Activated naive CD8-positive, alpha-beta T cell treated with anti-CD3 and anti-CD28 coated beads, Interleukin-2, amount 50 U/mL, for 24 hours (primary cell): ENCODE measurements around the gene CFAP77.

Experiments
- ATAC-seq: fragments of 150-1000 bp; cut with Tn5 transposase; one replicate; pipeline ENCODE4 v1.10.0; 2021
- DNase-seq: peaks from one replicate; pipeline ENCODE4 v3.0.0; 2021
- H3K27ac Mint-ChIP-seq: one replicate; pipeline ENCODE4 v1.8.0; 2021; ENCODE audit warnings: mild to moderate bottlenecking, mixed read lengths
- H3K27me3 Mint-ChIP-seq: one replicate; pipeline ENCODE4 v1.8.0; 2021; ENCODE audit warnings: mixed read lengths
- H3K36me3 Mint-ChIP-seq: one replicate; pipeline ENCODE4 v1.8.0; 2021; ENCODE audit warnings: low read depth, mixed read lengths
- H3K4me1 Mint-ChIP-seq: one replicate; pipeline ENCODE4 v1.8.0; 2021; ENCODE audit warnings: mixed read lengths
- H3K4me3 Mint-ChIP-seq: one replicate; pipeline ENCODE4 v1.8.0; 2021; ENCODE audit warnings: mild to moderate bottlenecking, moderate library complexity, mixed read lengths
- H3K9me3 Mint-ChIP-seq: one replicate; pipeline ENCODE4 v1.8.0; 2021; ENCODE audit warnings: mixed read lengths

The CFAP77 gene

GRCh38 chr9:132390966-132391365 is 19.0 kb upstream of the CFAP77 start:
- ATAC-seq (no peak), DNase-seq (no peak)
- no peaks in the 10 kb centered on the region for H3K4me1 Mint-ChIP-seq
- no peak overlapping the region for H3K4me3 Mint-ChIP-seq
- H3K27ac Mint-ChIP-seq: no peak overlapping the region
- no peaks in the 10 kb centered on the region for H3K9me3 Mint-ChIP-seq
- peaks cover 69% of the 10 kb centered on the region for H3K36me3 Mint-ChIP-seq
- no peaks in the 10 kb centered on the region for H3K27me3 Mint-ChIP-seq

GRCh38 chr9:132391449-132391848 is 18.6 kb upstream of the CFAP77 start:
- ATAC-seq: no peak
- Mint-ChIP-seq H3K27ac (no peak overlapping the region), H3K36me3 (peaks cover 70% of the 10 kb centered on the region), H3K9me3 (no peaks in the 10 kb centered on the region), H3K27me3 (no peaks in the 10 kb centered on the region), H3K4me1 (no peaks in the 10 kb centered on the region), H3K4me3 (no peak overlapping the region)
- no peak for DNase-seq

GRCh38 chr9:132395560-132395959 is 14.5 kb upstream of the CFAP77 start:
- Mint-ChIP-seq H3K4me1 (no peaks in the 10 kb centered on the region), H3K9me3 (no peaks in the 10 kb centered on the region), H3K4me3 (no peak overlapping the region), H3K27ac (no peak overlapping the region), H3K27me3 (no peaks in the 10 kb centered on the region), H3K36me3 (peaks cover 64% of the 10 kb centered on the region)
- DNase-seq (no peak), ATAC-seq (no peak)

GRCh38 chr9:132401824-132402223 is 8.2 kb upstream of the CFAP77 start:
- peaks cover 72% of the 10 kb centered on the region for H3K36me3 Mint-ChIP-seq
- ATAC-seq: no peak
- peaks cover 1% of the 10 kb centered on the region for H3K27me3 Mint-ChIP-seq

GRCh38 chr9:132404228-132404881 is 5.7 kb upstream of the CFAP77 start:
- ATAC-seq (peak; percentile 76), DNase-seq (peak; percentile 36)

More at GRCh38 chr9:132401824-132402223, 8.2 kb upstream of the CFAP77 start:
- Mint-ChIP-seq H3K4me1 (peaks cover 45% of the 10 kb centered on the region), H3K27ac (peak overlapping the region; percentile 31), H3K4me3 (no peak overlapping the region), H3K9me3 (no peaks in the 10 kb centered on the region)
- DNase-seq: no peak

GRCh38 chr9:132406554-132407122 is 3.4 kb upstream of the CFAP77 start, which contains the start of gene TTF1:
TSS of gene TTF1 (minus strand) at chr9:132406840. CDS start at chr9:132402821, 4,019 bp downstream.
- Mint-ChIP-seq H3K4me1 (peaks cover 64% of the 10 kb centered on the region), H3K27me3 (peaks cover 12% of the 10 kb centered on the region), H3K4me3 (peak within 1 kb of the TSS; percentile 79), H3K27ac (peak within 1 kb of the TSS; percentile 93), H3K36me3 (peaks cover 37% of the 10 kb centered on the region), H3K9me3 (no peaks in the 10 kb centered on the region)
- DNase-seq (peak; percentile 93), ATAC-seq (peak; percentile 81)

More at GRCh38 chr9:132404228-132404881, 5.7 kb upstream of the CFAP77 start:
- Mint-ChIP-seq H3K36me3 (peaks cover 55% of the 10 kb centered on the region), H3K27ac (peak overlapping the region; percentile 93), H3K9me3 (no peaks in the 10 kb centered on the region), H3K27me3 (peaks cover 1% of the 10 kb centered on the region), H3K4me3 (peak overlapping the region; percentile 79), H3K4me1 (peaks cover 52% of the 10 kb centered on the region)

GRCh38 chr9:132407196-132407595 is 2.8 kb upstream of the CFAP77 start:
- Mint-ChIP-seq H3K4me3 (peak overlapping the region; percentile 79), H3K9me3 (no peaks in the 10 kb centered on the region), H3K36me3 (peaks cover 31% of the 10 kb centered on the region), H3K27me3 (peaks cover 15% of the 10 kb centered on the region), H3K27ac (peak overlapping the region; percentile 93), H3K4me1 (peaks cover 64% of the 10 kb centered on the region)
- no peak for ATAC-seq
- DNase-seq: no peak

GRCh38 chr9:132408521-132408920 is 1.5 kb upstream of the CFAP77 start:
- Mint-ChIP-seq H3K4me3 (no peak overlapping the region), H3K27ac (no peak overlapping the region), H3K27me3 (peaks cover 24% of the 10 kb centered on the region), H3K4me1 (peaks cover 58% of the 10 kb centered on the region), H3K9me3 (no peaks in the 10 kb centered on the region), H3K36me3 (peaks cover 19% of the 10 kb centered on the region)
- DNase-seq (no peak), ATAC-seq (no peak)

GRCh38 chr9:132410642-132411041 is 631 bp downstream of the CFAP77 start:
- H3K27me3 Mint-ChIP-seq: peaks cover 44% of the 10 kb centered on the region
- ATAC-seq (peak; percentile 41), DNase-seq (peak; percentile 23)
- H3K36me3 Mint-ChIP-seq: peaks cover 5% of the 10 kb centered on the region
- H3K4me3 Mint-ChIP-seq: peak overlapping the region; percentile 65
- H3K9me3 Mint-ChIP-seq: no peaks in the 10 kb centered on the region
- no peak overlapping the region for H3K27ac Mint-ChIP-seq
- peaks cover 38% of the 10 kb centered on the region for H3K4me1 Mint-ChIP-seq

- Mint-ChIP-seq H3K4me3 (peak overlapping the region; percentile 65), H3K27ac (no peak overlapping the region), H3K36me3 (peaks cover 2% of the 10 kb centered on the region), H3K9me3 (no peaks in the 10 kb centered on the region), H3K4me1 (peaks cover 36% of the 10 kb centered on the region), H3K27me3 (peaks cover 48% of the 10 kb centered on the region)
- peak; percentile 75 for DNase-seq
- peak; percentile 37 for ATAC-seq
Measured at GRCh38 chr9:132411091-132411508, 1.1 kb downstream of the CFAP77 start.

GRCh38 chr9:132412089-132412488 is 2.1 kb downstream of the CFAP77 start:
- DNase-seq: peak; percentile 43
- Mint-ChIP-seq H3K27me3 (peaks cover 55% of the 10 kb centered on the region), H3K9me3 (no peaks in the 10 kb centered on the region), H3K27ac (no peak overlapping the region), H3K4me3 (no peak overlapping the region), H3K36me3 (no peaks in the 10 kb centered on the region), H3K4me1 (peaks cover 31% of the 10 kb centered on the region)
- ATAC-seq: peak; percentile 42

- Mint-ChIP-seq H3K4me1 (peaks cover 28% of the 10 kb centered on the region), H3K36me3 (no peaks in the 10 kb centered on the region), H3K9me3 (no peaks in the 10 kb centered on the region), H3K27ac (no peak overlapping the region), H3K4me3 (no peak overlapping the region), H3K27me3 (peaks cover 68% of the 10 kb centered on the region)
- ATAC-seq: no peak
- DNase-seq: no peak
Measured at GRCh38 chr9:132413926-132414325, 3.9 kb downstream of the CFAP77 start.

- no peak overlapping the region for H3K27ac Mint-ChIP-seq
- H3K27me3 Mint-ChIP-seq: peaks cover 69% of the 10 kb centered on the region
- ATAC-seq (no peak), DNase-seq (no peak)
- no peaks in the 10 kb centered on the region for H3K36me3 Mint-ChIP-seq
- no peaks in the 10 kb centered on the region for H3K9me3 Mint-ChIP-seq
- peaks cover 23% of the 10 kb centered on the region for H3K4me1 Mint-ChIP-seq
- no peak overlapping the region for H3K4me3 Mint-ChIP-seq
Measured at GRCh38 chr9:132414731-132415130, 4.7 kb downstream of the CFAP77 start.

GRCh38 chr9:132415181-132415580 is 5.2 kb downstream of the CFAP77 start:
- Mint-ChIP-seq H3K27me3 (peaks cover 72% of the 10 kb centered on the region), H3K36me3 (no peaks in the 10 kb centered on the region), H3K4me1 (peaks cover 22% of the 10 kb centered on the region), H3K9me3 (no peaks in the 10 kb centered on the region), H3K4me3 (no peak overlapping the region), H3K27ac (no peak overlapping the region)
- DNase-seq: no peak
- no peak for ATAC-seq

GRCh38 chr9:132418726-132419363 is 8.8 kb downstream of the CFAP77 start:
- ATAC-seq (no peak), DNase-seq (no peak)
- H3K27me3 Mint-ChIP-seq: peaks cover 59% of the 10 kb centered on the region
- no peaks in the 10 kb centered on the region for H3K36me3 Mint-ChIP-seq
- H3K27ac Mint-ChIP-seq: no peak overlapping the region
- no peaks in the 10 kb centered on the region for H3K9me3 Mint-ChIP-seq
- no peak overlapping the region for H3K4me3 Mint-ChIP-seq
- H3K4me1 Mint-ChIP-seq: no peaks in the 10 kb centered on the region
